OCI-LY1 (cell line): Measurements from ENCODE around the gene SHC4.
A peak's percentile ranks its signal among the peaks of the same experiment; 100 is the strongest.

ENCODE experiments used
- H2AFZ ChIP-seq: fragments of 200-600 bp; sonication (generic), shearing (Covaris generic); 2 replicates; pipeline ENCODE4 v1.6.0; 2014; ENCODE audit warnings: antibody characterized with exemption, mild to moderate bottlenecking, low read length
- H3F3A ChIP-seq: fragments of 200-600 bp; sonication (generic), shearing (Covaris generic); 2 replicates; pipeline ENCODE4 v1.6.0; 2014; ENCODE audit warnings: mild to moderate bottlenecking, antibody characterized with exemption, low read length, moderate library complexity; ENCODE audit not compliant: insufficient read depth
- H3K27ac ChIP-seq: fragments of 200-600 bp; sonication (generic); 2 replicates; pipeline ENCODE4 v1.5.1; 2014; ENCODE audit warnings: low read length, mixed run types, mild to moderate bottlenecking, low read depth; ENCODE audit not compliant: poor library complexity, severe bottlenecking
- H3K27me3 ChIP-seq: fragments of 200-600 bp; sonication (generic); 2 replicates; pipeline ENCODE4 v1.6.0; 2014; ENCODE audit warnings: antibody characterized with exemption, mild to moderate bottlenecking, low read length, moderate library complexity; ENCODE audit not compliant: insufficient read depth
- H3K36me3 ChIP-seq: fragments of 200-600 bp; sonication (generic); 2 replicates; pipeline ENCODE4 v1.6.1; 2014; ENCODE audit warnings: mild to moderate bottlenecking, antibody characterized with exemption, low read length, moderate library complexity, mixed read lengths; ENCODE audit not compliant: insufficient read depth
- H3K4me1 ChIP-seq: fragments of 200-600 bp; sonication (generic); 2 replicates; pipeline ENCODE4 v1.5.1; 2014; ENCODE audit warnings: mild to moderate bottlenecking, low read length, moderate library complexity; ENCODE audit not compliant: insufficient read depth, severe bottlenecking
- H3K4me2 ChIP-seq: fragments of 200-600 bp; sonication (generic), shearing (Covaris generic); 2 replicates; pipeline ENCODE4 v1.6.1; 2014; ENCODE audit warnings: low read length
- H3K4me3 ChIP-seq: fragments of 200-600 bp; sonication (generic); 2 replicates; pipeline ENCODE4 v1.5.1; 2014; ENCODE audit warnings: low read length, low read depth, mild to moderate bottlenecking, mixed read lengths; ENCODE audit not compliant: poor library complexity, severe bottlenecking
- H3K79me2 ChIP-seq: fragments of 200-600 bp; shearing (Covaris generic); 2 replicates; pipeline ENCODE4 v1.6.1; 2016; ENCODE audit warnings: mixed run types, low read length, mixed read lengths; ENCODE audit not compliant: insufficient read depth
- H3K9ac ChIP-seq: fragments of 200-600 bp; sonication (generic), shearing (Covaris generic); 2 replicates; pipeline ENCODE4 v1.6.1; 2014; ENCODE audit warnings: mild to moderate bottlenecking, low read length, mixed read lengths
- H3K9me2 ChIP-seq: fragments of 200-600 bp; sonication (generic), shearing (Covaris generic); 2 replicates; pipeline ENCODE4 v1.6.1; 2014; ENCODE audit warnings: low read depth, mild to moderate bottlenecking, low read length, mixed read lengths
- H3K9me3 ChIP-seq: fragments of 200-600 bp; shearing (Covaris generic); 2 replicates; pipeline ENCODE4 v1.6.1; 2014; ENCODE audit warnings: low read length, mixed read lengths
- H4K20me1 ChIP-seq: fragments of 200-600 bp; sonication (generic), shearing (Covaris generic); 2 replicates; pipeline ENCODE4 v1.6.0; 2016; ENCODE audit warnings: mild to moderate bottlenecking, low read length; ENCODE audit not compliant: insufficient read depth
- CTCF ChIP-seq: fragments of 200-600 bp; sonication (generic), shearing (Covaris generic); IDR thresholded peaks from 2 replicates; pipeline ENCODE4 v1.5.1; 2017; ENCODE audit warnings: mild to moderate bottlenecking, antibody characterized with exemption, low read length, moderate library complexity, mixed read lengths
- EZH2 ChIP-seq: fragments of 200-600 bp; sonication (generic), shearing (Covaris generic); IDR thresholded peaks from 2 replicates; pipeline ENCODE4 v1.8.0; 2017; ENCODE audit warnings: borderline replicate concordance, mixed run types, mild to moderate bottlenecking, antibody characterized with exemption, low read length, moderate library complexity, mixed read lengths

Gene SHC4

GRCh38 chr15:48800811-48801455 is 162.8 kb downstream of the SHC4 start:
- peak overlapping the region; percentile 40 for H3K27ac ChIP-seq

GRCh38 chr15:48800245-48800644 is 163.5 kb downstream of the SHC4 start:
- Histone ChIP-seq H3K27ac (no peak overlapping the region), H3K9me3 (no peaks in the 10 kb centered on the region), H3K4me1 (peaks cover 10% of the 10 kb centered on the region), H3K4me3 (no peak overlapping the region), H3K36me3 (peaks cover 35% of the 10 kb centered on the region), H2AFZ (no peak overlapping the region), H3K79me2 (peaks cover 45% of the 10 kb centered on the region), H3K9ac (no peak overlapping the region), H3K4me2 (no peak overlapping the region), H3F3A (no peaks in the 10 kb centered on the region), H3K27me3 (no peaks in the 10 kb centered on the region), H4K20me1 (no peaks in the 10 kb centered on the region), H3K9me2 (no peaks in the 10 kb centered on the region)
- no peak for TF ChIP-seq EZH2
- TF ChIP-seq CTCF: no peak

More at GRCh38 chr15:48800811-48801455, 162.8 kb downstream of the SHC4 start:
- Histone ChIP-seq H3F3A (no peaks in the 10 kb centered on the region), H3K79me2 (peaks cover 52% of the 10 kb centered on the region), H3K36me3 (peaks cover 30% of the 10 kb centered on the region), H3K4me1 (peaks cover 13% of the 10 kb centered on the region), H3K27me3 (no peaks in the 10 kb centered on the region), H3K4me2 (peak overlapping the region; percentile 7; the same call in 1 of the 2 replicates), H3K4me3 (no peak overlapping the region), H3K9me2 (no peaks in the 10 kb centered on the region), H3K9ac (no peak overlapping the region), H3K9me3 (no peaks in the 10 kb centered on the region), H4K20me1 (no peaks in the 10 kb centered on the region), H2AFZ (no peak overlapping the region)
- TF ChIP-seq CTCF (peak; percentile 67), EZH2 (no peak)

GRCh38 chr15:48798319-48798718 is 165.4 kb downstream of the SHC4 start:
- no peak overlapping the region for H3K9ac ChIP-seq
- peaks cover 16% of the 10 kb centered on the region for H3K4me1 ChIP-seq
- H3K79me2 ChIP-seq: peaks cover 35% of the 10 kb centered on the region
- H2AFZ ChIP-seq: no peak overlapping the region
- peaks cover 43% of the 10 kb centered on the region for H3K36me3 ChIP-seq
- H3K4me3 ChIP-seq: no peak overlapping the region
- TF ChIP-seq CTCF: no peak
- no peak for TF ChIP-seq EZH2
- H3F3A ChIP-seq: no peaks in the 10 kb centered on the region
- H3K27ac ChIP-seq: no peak overlapping the region
- no peaks in the 10 kb centered on the region for H3K9me2 ChIP-seq
- no peak overlapping the region for H3K4me2 ChIP-seq
- no peaks in the 10 kb centered on the region for H3K27me3 ChIP-seq
- H4K20me1 ChIP-seq: no peaks in the 10 kb centered on the region
- no peaks in the 10 kb centered on the region for H3K9me3 ChIP-seq
